NCI-H2171 treated with DMSO at 0.1 percent for 48 hours (cell line): ENCODE results near the gene COL16A1.
A peak's percentile ranks its signal among the peaks of the same experiment; 100 is the strongest.

Experiments
- DNase-seq: peaks from one replicate; lab custom pipeline; 2025; lab: John Stamatoyannopoulos, UW

Gene COL16A1

DNA sequence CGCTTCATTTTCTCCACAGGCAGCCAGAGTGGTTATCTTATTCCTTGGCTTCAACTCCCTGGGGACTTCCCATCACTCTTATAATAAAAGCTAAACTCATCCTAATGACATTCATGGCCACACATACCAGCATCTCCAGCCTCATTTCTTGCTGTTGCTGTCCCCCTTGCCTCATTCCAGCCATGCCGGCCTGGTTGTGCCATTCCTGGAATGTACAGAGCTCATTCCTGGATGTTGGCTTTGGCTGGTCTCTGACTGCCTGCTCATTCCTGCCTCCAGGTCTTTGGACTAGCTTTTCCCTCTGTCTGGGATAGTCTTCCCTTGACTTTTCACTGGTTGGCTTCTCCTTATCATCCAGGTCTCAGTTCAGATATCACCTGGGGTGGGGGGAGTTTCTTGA, 56.7 kb downstream of the COL16A1 start:
- no peak for DNase-seq

DNA sequence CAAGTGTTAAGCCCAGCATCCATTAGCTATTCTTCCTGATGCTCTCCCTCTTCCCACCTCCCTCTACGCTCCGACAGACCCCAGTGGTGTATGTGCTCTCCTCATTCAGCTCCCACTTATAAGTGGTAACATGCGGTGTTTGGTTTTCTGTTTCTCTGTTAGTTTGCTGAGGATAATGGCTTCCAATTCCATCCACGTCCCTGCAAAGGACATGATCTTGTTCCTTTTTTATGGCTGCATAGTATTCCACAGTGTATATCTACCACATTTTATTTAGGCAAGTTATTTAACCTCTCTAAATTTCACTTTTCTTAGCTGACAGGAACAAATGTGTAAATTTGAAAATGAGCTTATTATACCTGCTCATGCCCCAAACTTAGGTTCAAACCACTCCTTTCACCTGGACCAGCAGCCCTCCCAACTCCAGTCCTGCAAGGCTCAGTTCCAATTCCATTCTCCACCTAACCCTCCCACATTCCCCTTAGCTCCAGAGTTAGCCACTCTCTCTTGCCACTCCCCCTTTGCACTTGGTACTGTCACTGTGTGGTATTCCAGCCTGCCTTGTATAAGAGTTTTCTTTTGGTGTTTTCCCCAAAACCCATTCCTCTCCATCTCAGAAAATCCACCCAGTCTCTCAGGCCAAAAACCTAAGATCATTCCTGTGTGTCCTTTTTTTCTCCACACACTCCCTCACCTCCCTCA, 57.4 kb downstream of the COL16A1 start:
- no peak for DNase-seq

DNA sequence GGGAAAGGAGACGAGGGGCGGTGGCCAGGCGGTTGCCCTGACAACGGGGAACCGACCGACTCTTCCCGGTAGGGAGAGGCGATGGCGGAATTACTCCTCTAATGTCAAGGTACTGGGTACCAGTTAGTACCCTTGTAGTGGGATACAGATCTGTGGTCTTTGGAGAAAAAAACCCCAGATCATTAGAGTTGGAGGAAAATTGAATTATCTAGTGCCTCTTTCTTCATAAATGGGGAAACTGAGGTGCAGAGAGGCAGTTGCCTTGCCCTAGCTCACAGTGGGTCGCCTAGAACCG, 58.6 kb downstream of the COL16A1 start:
- DNase-seq: no peak

DNA sequence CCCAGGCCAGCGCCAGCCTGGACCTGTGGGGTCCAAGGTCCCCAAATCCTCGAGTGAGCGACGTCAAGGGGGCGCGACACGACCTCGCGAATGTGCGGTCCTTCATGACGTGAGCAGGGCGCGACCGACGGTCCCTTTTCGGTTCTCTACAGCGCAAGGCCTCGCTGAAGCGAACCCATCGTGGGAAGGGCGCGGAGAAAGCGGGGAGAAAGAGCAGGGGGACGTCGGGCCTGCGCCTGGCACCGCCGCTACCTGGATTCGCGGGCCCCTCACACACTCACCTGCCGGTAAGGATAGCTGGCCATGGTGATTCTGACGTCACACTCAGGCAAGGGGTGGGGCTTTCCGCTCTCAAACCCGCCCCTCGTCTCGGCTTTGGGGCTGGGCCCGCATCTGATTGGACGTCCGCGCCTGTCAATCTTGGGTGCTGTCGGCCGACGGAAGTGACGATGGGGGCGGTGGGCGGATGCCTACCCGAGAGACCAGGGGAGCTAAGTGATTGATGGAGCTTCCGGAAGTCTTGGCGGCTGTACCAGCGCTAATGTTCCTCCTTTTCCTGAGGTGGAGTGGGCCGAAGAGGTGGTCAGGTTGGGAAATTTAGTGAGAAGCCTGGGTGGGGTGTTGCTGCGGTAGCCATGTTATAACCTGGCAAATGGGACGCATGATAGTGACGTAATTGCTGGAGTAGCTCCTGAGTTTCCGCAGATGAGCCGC, 59.1 kb downstream of the COL16A1 start, which contains the start of gene PEF1:
Gene PEF1, minus strand, starts transcription at position 317 of the 714 bp plus-strand sequence. Its CDS starts 12 bp downstream, at position 305.
- peak; percentile 99 for DNase-seq

DNA sequence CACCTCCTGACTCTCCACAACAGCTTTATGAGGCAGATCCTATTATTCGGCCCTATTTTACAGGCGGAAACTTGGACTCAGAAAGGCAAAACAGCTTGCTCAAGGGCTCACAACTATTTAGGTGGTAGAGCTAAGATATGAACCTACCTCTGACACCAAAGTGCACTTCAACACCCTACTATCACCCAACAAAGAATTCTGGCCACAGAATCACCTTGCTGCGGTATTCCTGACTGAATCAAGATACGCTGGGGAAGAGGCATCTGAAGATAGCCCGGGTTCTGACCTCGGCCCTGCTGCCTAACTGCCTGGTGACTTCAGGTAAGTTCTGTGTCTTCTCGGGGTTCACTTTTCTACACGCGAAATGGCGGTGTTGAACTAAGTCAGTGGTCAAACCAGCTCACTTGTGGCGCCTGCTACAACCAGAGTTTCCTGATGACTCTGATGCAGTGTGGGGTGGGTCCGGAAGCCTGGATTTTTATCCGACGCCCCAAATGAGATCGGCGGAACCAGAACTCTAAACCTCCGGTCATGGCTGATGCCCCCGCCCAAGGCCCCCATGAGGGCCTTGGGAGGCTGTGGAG, 59.7 kb downstream of the COL16A1 start:
- no peak for DNase-seq

DNA sequence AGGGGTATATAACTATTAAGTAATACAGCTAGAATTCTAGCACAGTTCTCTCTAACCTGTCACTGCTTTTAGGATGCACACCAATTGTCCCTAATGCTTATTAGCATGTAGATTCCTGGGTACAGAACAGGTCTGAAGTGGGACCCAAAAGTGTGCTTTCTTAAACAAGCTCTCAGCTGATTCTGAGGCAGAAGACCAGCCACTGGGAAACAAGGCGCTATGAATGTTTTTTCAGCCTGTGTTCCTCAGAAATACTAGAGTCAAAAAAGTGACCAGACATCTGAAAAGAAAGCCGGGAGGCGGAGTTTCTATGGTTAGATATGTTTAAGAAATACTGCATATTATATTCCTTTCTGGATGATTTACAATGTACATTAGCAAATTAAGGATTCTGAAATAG, 60.9 kb downstream of the COL16A1 start:
- DNase-seq: no peak

DNA sequence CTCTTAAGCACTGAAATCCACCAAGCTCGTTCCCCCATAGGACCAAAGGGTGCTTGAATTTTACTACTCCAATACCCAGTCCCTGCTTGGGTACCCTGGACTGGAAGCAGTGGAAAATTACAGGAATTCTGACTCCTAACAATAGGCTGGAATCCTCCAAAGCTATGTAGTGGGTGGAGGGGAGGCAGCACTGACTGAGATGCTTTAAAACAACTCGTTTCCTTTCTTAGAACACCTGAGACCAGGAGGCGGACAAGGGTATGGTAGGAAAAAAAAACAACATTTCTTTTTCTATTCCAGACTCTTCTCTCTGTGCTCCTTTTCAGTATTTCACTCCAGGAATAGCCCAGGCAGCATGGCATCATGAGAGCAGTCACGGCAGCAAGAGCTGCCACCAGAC, 61.5 kb downstream of the COL16A1 start:
- DNase-seq: no peak

DNA sequence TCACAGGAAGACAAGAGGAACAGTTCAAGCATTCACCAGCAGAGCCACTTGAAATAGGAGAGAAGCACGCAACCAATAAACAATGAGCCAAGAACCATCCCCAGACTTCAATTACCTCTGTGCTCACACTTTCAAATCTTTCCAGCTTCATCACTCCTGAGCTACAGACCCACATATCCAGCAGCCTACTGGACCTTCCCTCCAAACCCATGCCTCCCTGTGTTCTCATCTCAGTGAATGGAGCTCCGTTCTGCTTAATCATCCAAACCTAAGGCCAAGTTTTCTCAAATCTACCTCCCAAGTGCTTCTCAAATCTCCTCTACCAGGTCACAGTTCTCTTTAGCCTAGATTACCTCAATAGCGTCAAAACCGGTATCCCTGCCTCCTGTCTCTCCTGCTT, 62.9 kb downstream of the COL16A1 start:
- no peak for DNase-seq

DNA sequence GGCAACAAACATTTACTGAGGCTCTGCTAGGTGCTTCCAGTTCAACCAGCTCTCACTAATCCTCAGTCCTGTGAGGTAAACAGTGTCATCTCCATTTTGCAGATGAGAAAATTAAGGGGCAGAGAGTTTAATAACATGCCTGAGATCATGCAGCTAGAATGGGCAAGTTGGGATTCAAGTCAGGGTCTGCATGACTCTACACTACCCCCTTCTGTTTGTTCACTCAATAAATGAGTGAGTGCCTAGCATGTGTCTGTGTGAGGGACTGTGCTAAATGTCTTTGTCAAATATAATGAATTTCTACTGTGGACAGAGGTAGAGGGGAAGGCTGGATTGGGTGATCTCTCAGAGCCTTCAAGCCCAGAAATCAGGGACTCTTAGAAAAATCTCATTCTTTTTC, 63.6 kb downstream of the COL16A1 start:
- DNase-seq: no peak

DNA sequence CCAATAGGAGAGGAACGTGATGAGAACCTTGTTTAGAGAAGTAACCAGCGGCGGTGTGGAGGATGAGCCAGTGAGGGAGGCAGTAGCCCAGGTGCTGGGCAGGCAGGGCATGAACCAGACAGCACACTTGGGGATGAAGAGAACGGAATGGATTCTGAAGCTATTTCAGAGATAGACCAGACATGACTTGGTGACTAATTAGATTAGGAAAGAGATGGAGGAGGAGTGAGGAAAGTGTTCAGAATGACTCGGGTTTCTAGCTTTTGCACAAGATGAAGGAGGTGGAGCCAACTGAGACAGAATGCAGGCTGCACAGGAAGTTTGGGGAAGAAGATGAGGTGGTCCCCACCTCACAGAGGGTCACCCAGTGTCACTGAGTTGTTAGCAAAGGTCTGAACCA, 64.3 kb downstream of the COL16A1 start:
- no peak for DNase-seq

DNA sequence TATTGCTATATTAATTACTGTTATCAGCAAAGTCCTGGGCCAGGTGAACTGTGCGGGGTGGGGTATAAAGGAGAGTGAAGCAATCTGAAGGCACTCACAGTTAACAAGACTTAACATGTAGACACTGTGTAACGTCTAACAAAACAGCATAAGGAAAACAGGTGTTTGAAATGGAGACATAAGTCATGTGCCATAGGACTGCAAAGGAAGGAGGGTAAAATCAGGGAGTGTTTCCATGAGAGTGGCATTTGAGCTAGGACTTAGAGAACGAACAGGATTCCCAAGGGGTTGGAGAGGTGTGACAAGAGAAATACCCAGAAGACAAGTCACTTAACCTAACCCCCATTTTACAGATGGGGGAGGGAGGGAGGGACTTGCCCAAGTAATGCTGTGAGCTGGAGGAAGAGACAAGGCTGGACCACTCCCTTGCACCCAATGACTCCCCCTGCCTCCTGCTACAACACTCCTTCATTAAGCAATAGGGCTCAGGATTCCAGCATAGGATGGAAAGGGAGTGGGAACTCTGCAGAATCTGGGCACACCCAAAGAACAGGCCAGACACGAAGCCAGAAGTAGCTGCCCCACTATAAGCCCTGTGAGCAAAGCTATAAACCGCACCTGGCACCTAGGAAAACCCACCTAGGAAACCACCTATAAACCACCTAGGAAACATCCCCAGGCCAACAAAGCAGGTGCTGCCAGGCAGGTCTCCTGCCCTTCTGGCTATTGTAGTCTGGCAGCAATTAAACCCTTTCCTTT, 65.7 kb downstream of the COL16A1 start:
- peak; percentile 96 for DNase-seq

DNA sequence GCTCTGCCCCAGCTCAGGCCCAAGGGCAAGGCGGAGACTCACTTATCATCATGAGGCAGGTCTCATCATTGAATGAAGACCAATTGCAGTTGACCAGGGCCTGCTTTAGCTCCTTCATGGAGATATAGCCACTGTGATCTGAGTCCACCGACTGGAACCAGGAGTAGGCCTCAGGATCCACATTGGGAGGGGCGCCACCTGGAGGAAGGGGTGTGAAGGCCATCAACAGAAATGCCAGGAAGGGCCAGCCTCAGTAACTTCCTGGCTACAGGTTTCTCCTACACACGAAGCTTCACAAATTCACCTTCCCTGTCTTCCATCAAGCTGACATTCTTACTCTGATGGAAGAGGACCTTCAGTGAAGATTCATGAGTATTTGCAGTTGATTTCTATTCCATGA, 70.7 kb downstream of the COL16A1 start:
- no peak for DNase-seq

DNA sequence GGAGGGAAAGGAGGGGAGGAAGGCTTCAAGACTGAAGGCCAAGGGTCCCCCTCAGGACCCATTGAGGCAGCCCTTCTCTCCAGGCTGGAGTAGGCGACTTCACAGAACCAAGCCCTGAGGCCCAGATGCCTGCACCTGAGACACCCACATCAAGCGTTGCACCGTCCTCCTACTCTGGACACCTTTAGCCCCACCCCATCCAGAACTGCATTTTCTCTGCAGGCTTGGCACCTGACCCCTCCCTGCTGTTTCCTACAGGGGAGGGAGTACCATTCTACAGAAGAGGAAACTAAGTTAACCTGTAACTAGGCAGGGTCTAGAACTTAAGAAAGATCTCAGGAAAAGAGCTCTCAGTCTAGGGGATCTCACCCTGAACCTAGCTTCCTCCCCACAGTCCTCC, 71.2 kb downstream of the COL16A1 start:
- no peak for DNase-seq

DNA sequence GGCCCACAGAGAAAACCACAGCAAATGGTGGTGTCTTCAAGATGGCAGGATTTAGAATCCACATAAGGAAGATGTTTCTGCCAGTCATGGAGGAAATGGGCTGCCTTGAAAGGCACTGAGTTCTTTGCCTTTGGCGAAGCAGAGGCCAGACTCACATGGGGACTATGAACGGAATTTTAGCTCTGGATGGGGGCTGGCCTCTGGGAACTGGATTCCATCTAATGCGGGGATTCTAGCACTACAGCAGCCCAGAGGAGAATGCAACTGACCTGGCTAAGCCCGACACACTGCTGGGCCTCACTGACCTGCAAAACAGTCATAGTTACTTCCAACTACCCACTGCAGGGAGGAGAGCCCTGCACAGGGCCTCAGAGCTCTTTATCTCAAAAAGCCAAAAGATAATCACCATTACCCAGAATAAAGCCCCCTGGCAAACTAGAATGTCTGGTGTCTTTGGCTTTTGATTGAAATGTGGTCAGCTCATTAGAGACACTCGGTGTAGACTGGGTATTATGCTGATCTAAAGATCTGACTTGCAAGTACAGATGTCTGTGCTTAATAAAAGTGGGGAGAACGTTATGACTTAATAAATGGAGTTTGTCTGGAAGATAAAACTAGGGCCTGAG, 74.8 kb downstream of the COL16A1 start:
- DNase-seq: no peak

DNA sequence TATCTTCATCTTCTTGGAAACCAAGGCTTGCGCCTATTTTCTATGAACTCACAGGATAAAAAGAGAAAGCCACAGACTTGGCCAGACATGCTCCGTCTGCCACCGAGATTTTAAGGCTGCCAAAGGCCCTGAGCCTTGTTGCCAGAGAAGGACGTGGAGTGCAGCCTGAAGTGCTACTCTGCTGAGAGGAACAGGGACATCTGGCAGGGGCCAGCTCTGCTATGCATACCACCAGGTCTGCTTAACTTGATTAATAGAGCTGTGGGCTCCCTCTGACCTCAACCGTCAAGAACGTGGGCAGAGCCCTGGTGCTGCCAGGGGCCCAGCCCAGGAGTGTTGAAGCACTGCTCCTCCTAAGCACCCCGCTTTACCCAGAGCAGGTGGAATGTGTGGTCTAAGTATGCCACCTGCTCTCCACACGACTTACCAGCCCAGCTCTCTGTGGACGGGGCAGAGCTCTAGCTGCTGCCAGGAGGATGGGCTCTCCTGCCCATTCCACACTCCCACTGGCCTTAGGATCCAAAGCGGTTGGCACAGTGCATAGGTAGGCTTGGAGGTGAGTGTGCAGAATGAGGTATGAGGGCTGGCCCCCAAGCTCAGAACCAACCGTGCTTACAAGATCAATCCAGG, 75.8 kb downstream of the COL16A1 start:
- no peak for DNase-seq

DNA sequence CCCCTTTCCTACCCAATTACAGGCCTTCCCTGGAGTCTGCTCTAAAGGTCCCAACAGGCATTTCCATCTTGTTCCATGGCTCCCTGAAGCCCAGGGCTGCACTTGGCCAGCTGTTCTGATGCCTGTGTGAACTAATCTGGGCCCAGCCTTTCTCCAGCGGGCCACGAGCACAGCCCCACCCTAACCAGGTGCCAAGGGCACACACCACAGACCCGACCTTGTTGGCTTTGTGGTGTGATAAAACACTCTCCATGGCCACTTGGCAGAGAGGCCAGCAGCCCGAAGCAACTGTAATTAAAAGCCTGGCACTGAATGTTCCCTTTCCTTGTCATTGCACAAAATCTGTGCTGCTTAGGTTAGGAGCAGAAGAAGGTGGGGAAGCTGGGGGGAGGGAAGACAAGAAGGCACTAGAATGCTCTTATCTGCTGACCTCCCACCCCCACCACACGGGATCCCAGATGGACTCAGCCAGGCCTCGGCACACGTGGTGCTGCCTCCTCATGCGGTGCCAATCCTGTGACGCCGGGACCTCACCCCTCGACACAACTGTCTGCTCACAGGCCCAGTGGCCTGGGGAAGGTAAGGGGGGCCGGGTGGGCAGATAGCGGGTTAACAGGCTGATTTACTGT, 76.4 kb downstream of the COL16A1 start:
- DNase-seq: no peak

DNA sequence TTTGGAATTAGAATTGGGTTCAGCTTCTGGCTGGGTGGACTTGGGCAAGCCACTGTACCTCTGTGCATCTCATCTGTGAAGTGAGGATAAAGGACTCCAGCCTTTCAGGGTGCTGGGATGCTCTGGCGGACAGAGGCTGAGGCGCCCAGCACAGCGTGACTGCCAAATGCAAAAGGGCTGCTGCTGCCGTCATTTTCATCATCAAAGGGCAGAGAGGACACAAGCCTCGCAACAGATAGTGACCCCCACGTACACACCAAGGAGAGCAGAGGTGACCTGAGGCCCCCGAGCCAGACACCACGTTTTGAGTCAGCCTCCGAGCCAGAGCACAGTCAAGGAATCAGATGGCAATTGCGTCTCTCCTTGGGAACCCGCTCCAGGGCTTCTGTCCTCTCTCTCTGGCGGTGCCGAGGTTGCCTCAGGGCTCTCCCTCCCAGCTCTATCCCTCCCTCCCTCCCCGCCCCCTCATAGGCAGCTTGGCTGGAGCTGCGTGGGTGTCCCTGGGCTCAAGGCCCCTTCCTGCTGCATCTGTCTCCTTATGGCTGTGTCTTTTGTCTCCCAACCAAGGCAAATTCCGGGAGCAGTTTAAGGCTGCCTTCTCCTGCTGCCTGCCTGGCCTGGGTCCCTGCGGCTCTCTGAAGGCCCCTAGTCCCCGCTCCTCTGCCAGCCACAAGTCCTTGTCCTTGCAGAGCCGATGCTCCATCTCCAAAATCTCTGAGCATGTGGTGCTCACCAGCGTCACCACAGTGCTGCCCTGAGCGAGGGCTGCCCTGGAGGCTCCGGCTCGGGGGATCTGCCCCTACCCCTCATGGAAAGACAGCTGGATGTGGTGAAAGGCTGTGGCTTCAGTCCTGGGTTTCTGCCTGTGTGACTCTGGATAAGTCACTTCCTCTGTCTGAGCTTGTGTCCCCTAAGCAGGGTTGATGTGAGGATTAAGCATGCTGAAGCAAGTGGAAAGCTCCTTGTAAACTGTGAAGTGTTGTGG, 77.3 kb downstream of the COL16A1 start:
- DNase-seq: no peak

DNA sequence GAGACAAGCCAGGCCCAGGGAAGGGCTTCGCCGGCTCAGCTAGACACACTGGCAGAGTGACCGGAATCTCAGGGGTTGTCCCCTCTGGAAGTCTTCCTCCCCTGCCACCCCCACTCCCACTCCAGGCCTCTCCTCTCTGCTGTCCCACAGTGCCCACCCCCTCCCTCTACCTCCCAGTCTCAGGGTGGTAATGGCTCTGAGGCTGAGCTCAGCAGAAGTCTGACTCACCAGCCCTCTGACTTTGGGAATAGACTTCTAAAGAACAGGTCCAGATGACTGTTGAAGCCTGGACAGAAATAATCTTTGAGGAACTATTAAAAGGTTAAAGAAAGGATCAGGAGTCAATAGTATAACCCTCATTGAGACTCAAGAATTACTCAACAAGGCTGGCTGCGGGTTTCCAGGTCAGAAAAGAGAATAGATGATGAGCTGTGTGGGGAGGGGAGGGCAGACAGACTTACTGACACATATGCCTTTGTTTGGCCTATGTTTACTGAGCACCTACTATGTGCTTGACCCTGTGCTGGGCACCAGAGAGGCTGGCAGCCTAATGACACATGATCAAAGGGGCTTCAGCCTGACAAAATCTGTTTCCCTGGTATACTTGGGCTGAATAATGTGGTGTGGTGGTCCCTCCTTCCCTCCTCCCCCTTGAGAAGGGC, 78.1 kb downstream of the COL16A1 start:
- no peak for DNase-seq

DNA sequence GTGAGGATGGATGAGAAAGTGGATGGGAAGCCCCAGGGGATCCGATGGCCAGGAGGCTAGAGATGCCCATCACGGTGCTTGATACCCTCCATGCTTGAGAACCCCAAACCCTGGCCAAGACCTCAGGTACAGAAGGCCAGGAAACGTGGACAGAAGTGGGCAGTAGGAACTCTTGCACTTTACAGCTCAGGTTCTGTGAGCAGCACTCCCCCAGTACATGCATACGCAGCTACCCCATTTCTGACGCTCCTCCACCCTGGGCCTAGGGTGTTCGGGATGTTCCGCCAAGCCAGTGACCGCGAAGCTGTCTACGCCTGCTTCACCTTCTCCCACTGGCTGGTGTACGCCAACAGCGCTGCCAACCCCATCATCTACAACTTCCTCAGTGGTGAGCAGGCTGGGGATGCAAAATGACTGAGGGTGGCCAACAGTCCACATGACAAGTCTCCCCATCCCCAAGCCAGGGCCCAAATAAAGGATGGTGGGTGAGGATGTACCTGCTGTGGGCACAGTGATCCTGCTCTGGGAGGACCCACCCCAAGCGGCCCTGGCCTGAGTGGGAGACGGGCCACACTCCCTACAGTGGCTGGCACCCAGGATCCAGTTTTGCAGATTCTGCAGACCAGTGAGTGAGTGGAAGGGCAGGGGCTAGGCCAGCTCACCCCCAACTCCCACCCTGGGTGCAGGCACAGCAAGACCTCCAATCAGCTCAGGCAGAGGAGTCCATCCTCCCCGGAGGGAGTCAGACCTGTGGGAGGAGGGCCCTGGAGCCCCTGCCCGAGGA, 78.9 kb downstream of the COL16A1 start:
- DNase-seq: no peak
